Measurements from ENCODE around the gene CAMTA1.

CAMTA1 gene

DNA sequence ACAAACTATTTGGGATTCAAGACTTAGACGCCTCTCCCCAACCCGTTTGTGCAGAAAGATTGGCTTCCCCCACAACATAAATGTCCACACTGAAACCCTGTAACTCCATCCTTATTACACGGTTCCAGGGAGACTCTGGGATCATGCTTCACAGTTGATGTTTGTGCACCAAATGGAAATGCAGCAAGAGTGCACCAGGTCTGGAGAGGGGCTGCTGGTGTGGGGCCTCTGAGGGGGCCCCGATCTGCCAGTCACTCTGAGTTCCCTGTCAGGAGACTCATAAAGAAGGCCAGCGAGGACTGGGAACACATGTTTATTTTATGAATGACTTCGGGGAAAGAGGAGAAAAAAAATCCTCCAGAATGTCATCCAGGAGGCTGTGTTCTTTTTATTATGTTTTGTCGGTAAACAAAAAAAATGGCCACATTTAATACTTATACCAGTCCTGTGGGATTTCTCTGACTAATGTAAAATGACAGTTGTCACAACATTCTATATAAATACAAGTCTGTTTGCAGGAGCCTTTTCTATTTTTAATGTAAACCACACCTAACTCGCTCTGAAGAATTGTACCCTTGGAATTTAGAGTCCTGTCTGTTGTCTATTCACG, 546.8 kb downstream of the CAMTA1 start:
- no peak for DNase-seq

GRCh38 chr1:7333094-7333493, 547.8 kb downstream of the CAMTA1 start:
- no peak for DNase-seq

DNA sequence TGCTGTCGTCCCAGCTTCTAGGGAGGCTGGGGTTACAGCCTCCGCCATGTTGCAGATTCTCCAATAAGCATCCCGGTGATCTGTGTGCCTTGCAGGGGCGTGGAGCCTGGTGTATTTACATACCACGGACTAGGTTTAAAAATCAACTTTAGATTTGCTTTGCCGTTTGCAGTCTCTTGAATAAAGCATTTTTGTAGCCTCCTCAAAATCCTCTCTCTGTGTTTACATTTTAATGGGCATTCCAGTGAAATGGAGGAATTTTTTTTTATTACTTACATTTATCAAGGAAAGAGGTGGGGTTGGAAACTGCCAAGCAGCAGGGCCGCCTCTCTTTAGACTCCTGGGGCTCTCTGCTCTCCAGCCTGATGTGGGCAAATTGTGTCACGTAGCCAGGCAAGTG, 548.4 kb downstream of the CAMTA1 start:
- no peak for DNase-seq

- peak; percentile 9 for DNase-seq
These were observed 549.3 kb downstream of the CAMTA1 start for GRCh38 chr1:7334475-7335035.

DNA sequence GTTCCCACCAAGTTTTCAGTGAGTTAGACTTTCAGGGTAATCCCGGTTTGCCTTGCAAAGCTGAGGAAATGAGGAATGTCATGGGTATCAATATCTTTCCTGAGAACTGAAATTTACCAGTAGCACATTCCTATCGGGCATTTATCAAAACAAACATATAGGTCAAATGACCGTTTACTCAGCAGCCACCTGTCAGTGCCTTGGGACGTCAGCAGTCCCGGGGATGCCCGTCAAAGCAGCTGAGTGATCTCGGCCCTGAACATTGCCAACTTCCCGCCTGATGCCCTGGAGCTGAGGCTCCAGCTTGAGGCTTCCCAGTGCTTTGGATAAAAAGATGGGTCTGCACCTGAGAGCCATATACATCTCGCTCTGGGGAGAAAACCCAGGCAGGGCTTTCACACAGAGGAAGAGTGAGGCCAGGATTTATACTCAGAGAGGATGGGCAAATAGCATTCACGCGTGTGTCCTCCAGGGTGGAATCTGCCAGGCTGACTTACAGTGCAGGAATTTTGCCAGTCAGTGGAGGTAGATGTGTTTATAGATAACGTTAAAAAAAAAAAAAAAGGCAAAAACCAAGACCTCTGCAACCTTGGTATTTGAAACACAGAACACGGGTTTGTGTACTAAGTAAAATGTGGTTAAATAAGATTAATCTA, 550.1 kb downstream of the CAMTA1 start:
- no peak for DNase-seq

- no peak for DNase-seq
These were observed 553.2 kb downstream of the CAMTA1 start for GRCh38 chr1:7338439-7338838.

DNA sequence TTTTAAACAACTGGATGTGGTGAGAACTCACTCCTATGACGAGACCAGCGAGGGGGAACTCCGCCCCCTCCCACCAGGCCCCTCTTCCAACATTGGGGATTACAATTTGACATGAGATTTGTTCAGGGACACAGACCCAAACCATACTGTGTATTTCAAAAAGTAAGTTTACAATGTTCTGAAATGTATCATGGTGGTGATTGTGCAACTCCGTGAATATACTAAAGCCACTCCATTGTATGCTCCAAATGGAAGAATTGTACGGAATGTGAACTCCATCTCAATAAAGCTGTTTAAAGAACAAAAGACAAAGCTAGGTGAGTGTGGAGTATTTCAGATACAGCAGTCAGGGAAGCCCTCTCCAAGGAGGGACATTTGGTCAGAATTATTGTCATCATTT, 553.8 kb downstream of the CAMTA1 start:
- no peak for DNase-seq

GRCh38 chr1:7339953-7340352, 554.7 kb downstream of the CAMTA1 start:
- DNase-seq: no peak

- DNase-seq: no peak
These were observed 556.1 kb downstream of the CAMTA1 start for GRCh38 chr1:7341145-7341905.

GRCh38 chr1:7343882-7344281, 558.6 kb downstream of the CAMTA1 start:
- DNase-seq: no peak

DNA sequence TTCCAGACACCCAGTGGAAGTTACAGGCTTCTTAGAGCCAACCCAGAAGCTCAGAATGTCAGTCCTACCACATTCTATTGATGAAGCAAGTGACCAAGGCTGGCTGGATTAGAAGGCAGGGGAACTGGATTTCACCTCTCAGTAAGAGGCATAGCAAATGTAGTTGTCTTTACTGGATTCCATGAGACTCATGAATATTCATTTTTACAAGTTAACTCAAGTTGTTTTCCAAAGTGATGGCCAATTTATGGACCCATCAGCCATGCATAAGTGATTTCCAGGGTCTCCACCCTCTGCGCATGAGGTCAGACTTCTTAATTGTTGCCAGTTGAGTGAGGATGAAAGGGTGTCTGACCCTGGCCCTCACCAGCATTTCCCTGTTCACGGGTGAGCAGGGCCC, 559.0 kb downstream of the CAMTA1 start:
- DNase-seq: no peak

DNA sequence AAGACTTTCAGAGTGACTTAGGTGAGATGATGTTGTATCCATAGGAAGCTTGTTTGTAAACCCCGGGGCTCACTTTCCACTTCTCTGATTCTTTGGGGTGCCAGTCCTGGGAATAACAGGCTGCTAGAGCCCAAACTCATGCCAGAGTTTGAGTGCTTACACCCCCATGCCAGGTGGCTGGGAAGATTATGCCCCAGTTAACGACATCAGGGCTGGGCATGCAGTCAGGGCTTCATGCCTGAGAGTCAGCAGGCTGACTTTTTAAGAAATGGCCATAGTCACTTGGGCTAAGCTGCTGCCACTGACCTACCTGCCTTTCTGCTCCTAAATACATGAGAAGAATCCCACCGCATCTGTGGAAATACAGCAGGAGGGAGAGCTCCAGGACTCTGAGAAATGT, 560.3 kb downstream of the CAMTA1 start:
- no peak for DNase-seq

DNA sequence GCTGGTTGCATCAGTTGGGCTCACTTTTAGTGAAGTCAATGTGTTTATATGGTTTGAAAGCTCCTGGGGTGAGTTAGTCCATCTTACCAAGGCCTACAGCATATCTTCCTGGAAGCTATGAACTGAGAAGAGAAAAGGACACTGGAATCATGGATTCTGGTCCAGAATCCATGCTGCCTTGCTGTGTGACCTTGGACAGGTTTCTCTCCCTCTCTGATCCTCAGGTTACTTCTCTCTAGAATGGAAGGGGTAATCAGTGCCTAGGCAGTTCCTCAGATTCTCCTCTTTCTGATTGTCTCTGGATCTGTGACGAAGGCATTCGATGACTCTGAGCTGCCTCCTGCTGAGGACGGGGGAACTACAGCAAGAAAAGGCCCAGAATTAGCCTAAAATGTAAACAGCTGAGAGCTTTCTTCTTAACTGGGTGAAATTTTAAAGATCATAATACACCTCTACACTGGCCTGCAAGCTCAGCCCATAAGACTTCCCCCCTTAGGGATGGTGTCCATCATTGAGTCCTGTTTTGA, 560.9 kb downstream of the CAMTA1 start:
- DNase-seq: no peak

- DNase-seq: no peak
These were observed 561.6 kb downstream of the CAMTA1 start for GRCh38 chr1:7346600-7347570.

- DNase-seq: no peak
These were observed 562.8 kb downstream of the CAMTA1 start for GRCh38 chr1:7348073-7348472.

DNA sequence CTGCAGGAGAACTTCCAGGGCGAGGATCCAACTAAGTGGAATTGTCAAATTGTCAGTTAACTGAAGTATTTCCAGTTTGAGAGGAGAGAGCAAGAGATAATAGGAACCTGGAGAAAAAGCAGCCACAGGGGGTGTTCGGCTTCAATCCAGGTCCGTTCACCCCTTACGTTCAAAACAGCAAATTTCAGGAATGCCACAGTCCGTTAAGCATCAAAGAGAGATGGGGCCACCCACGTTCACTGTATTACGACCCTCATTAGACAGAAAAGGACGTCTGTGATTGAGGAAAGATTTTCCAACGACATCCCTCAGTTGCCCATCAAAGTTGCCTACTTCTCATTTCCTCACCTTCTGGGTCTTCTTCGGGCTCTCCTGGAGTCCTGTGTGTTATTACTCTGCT, 563.3 kb downstream of the CAMTA1 start:
- DNase-seq: no peak

DNA sequence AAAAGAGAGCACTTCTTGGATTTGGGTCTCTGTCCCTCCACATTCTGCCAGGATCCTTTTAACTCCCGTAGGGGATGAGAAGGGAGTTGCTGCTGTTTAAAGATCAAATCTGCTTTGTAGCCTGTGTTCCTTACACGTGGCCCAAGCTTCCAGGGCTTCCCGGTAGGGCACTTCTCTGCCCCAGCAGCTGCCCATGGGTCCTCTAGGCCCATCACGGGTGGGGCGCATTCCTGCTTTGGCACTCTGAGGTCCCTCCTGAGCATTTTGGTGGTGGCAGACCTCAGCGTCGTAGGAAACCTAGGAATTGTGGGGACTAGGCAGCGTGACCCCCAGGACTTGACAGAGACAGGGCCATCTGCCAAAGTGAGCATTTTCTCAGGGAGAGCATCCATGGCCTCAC, 565.5 kb downstream of the CAMTA1 start:
- no peak for DNase-seq

DNA sequence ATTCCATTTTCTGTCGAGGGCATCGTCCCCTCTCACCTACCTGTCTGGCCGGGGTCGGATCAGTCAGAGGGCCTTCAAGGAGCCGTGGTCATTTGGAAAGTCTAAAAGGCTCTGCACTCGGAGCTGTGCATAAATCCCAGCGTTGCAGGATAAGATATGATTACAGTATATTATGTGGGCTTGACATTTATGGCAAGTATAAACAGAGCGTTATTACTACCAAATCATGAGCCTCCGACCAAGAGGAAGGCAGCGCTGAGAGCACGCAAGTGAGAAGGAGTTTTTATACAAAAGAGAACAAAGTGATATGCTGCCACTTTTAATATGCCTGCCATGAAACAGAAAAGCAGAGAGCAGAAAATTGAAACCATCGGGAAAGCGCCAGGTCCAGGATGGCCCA, 566.4 kb downstream of the CAMTA1 start:
- no peak for DNase-seq

DNA sequence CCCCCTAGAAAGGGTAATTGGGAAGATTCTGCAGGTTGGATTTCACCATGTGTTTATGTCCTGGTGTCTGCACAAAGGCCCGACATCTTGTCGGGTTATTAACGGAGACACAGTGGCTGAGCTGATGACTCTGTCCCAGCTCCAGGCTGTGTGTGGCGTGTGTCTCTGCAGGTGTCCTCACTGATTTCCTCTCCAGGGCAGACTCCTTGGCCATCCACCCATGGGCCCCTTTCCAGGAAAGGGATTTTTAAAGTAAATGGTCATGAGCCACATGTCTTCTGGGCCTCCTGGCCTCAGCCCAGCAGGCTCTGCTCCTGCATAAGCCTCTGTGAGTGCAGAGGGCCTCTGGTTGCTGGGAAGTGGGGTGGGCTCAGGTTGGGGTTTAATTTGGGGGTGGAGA, 567.1 kb downstream of the CAMTA1 start:
- DNase-seq: no peak

DNA sequence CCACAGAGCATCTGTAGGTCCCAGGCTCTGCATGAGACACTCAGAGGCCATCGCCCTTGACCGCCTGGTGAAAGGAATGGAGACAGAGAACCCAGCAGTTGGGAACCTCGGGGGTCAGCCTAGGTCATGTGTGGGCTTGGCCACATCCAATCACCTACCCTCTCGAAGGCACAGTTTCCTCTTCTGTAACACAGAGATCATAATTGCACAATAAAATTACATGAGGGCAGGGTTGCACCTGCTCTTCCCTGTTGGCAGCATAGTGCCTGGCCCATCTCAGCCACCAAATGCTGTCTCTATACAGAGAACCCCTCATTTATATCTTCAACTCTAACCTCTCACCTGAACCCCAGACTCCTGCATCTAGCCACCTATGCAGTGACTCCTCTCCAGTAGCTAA, 567.7 kb downstream of the CAMTA1 start:
- DNase-seq: no peak

DNA sequence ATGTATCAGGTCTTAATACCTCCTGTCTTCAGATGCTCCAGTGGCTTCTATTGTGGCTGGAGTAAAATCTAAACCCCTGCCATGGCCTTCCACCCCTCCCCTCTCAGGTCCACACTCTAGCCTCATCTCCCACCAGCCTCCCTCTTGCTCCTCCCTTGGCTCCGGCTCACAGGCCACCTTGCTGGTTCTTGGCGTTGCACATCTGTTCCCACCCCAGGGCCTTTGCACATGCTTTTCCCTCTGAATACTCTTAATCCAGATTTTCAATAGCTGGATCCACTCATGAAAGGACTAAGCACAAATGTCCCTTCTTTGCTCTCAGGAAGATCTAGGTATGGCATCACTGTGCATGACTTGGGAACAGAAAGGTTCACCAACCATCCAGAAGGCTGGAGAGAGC, 570.4 kb downstream of the CAMTA1 start:
- no peak for DNase-seq

DNA sequence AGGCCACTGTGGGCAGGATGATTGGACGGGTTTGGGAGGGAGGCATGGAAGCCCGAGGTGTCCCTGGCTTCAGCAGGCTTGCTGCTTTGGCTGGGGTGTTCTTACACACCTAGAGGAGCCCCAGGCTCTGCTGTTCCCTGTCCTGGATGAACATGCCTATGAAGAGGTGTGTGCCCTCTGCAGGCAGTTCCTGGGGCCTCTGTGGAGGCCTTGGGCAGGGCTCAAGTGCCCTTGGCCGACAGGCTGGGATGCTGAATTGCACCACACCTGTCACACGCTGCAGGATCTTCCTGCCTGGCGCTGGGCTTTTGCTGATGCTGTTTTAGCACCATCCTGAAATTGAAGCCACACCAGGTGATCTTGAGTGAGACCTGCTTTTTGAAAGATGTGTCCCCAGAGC, 570.8 kb downstream of the CAMTA1 start:
- no peak for DNase-seq

GRCh38 chr1:7358425-7358824, 573.2 kb downstream of the CAMTA1 start:
- DNase-seq: no peak
